Measurements from ENCODE around the gene GFPT2.
A peak's percentile ranks its signal among the peaks of the same experiment; 100 is the strongest.
"Not testable (repeated sequence)": the region's sequence is repeated elsewhere in the genome, so short reads cannot be mapped to it uniquely, and the experiment has no call there.

GFPT2 gene

DNA sequence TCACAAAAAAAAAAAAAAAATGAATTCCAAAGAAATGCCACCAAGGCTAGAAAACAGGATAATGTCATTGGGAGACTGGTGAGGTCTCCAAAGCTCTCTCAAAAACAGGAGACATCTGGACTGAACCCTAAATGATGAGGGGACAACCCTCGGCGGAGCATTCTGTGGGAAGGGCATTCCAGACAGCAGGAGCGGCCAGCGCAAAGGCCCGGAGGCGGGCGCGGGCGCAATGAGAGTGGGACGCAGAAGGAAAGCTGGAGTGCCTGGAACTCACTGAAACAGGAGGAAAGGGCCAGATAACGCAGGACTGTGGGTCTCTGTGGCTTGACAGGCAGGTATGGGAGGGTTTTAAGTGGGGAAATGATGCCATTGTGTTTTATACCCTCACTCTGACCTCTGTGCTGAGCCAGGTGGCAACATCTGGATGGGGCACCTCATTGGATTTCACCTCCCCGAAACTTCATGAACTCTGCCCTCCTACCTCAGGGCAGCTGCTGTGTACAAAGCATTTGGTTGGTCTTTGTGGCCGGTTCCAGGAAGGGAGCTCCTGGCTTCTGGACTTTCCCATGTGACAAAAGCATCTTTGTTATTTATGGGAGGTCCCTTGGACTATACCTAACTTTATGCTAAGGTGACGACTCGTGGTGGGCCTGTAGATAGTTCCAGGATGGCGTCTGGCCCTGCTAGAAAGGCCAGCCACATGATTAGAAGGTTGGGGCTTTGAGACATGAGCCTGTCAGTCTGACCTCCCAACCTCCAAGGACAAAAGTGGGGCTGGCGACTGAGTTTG, 49.7 kb downstream of the GFPT2 start:
- no peak for DNase-seq (ENCODE audit: low read depth)
- no peak for TF ChIP-seq MAX (IDR thresholded peaks at IDR 0.05; ENCODE audit: low read depth, low read length)
- no peak for TF ChIP-seq MYC (IDR thresholded peaks at IDR 0.05; ENCODE audit: low read depth, low read length)
- TF ChIP-seq, protein P1, sequence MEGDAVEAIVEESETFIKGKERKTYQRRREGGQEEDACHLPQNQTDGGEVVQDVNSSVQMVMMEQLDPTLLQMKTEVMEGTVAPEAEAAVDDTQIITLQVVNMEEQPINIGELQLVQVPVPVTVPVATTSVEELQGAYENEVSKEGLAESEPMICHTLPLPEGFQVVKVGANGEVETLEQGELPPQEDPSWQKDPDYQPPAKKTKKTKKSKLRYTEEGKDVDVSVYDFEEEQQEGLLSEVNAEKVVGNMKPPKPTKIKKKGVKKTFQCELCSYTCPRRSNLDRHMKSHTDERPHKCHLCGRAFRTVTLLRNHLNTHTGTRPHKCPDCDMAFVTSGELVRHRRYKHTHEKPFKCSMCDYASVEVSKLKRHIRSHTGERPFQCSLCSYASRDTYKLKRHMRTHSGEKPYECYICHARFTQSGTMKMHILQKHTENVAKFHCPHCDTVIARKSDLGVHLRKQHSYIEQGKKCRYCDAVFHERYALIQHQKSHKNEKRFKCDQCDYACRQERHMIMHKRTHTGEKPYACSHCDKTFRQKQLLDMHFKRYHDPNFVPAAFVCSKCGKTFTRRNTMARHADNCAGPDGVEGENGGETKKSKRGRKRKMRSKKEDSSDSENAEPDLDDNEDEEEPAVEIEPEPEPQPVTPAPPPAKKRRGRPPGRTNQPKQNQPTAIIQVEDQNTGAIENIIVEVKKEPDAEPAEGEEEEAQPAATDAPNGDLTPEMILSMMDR (IDR thresholded peaks at IDR 0.05; ENCODE audit: low read depth, low read length), result no peak
- TF ChIP-seq POLR2A (IDR thresholded peaks at IDR 0.05; ENCODE audit: extremely low read depth, insufficient read length), result no peak
- no peak overlapping the region for H3K4me3 ChIP-seq (ENCODE audit: low read depth, low read length)

DNA sequence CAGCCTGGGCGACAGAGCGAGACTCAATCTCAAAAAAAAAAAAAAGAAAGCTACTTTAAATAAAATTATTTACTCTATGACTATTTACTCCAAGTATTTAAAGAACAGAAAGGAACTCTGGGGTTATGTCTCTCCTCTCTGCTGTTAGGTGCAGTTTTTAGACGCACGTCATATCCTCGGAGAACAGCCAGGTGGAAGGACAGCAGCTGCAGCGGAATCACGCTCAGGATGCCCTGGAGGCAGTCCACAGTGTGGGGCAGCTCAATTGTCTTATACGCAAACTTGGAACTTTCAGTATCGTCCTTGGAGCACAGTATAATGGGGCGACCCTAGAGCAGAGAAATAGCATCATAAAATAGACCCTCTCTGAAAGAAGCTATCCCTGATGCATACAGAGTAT, 50.9 kb downstream of the GFPT2 start:
- no peak overlapping the region for H3K4me3 ChIP-seq (ENCODE audit: low read depth, low read length)
- DNase-seq (ENCODE audit: low read depth), result no peak
- TF ChIP-seq MAX (IDR thresholded peaks at IDR 0.05; ENCODE audit: low read depth, low read length), result no peak
- no peak for TF ChIP-seq MYC (IDR thresholded peaks at IDR 0.05; ENCODE audit: low read depth, low read length)
- TF ChIP-seq, protein P1 (IDR thresholded peaks at IDR 0.05; ENCODE audit: low read depth, low read length), result no peak
- no peak for TF ChIP-seq POLR2A (IDR thresholded peaks at IDR 0.05; ENCODE audit: extremely low read depth, insufficient read length)

DNA sequence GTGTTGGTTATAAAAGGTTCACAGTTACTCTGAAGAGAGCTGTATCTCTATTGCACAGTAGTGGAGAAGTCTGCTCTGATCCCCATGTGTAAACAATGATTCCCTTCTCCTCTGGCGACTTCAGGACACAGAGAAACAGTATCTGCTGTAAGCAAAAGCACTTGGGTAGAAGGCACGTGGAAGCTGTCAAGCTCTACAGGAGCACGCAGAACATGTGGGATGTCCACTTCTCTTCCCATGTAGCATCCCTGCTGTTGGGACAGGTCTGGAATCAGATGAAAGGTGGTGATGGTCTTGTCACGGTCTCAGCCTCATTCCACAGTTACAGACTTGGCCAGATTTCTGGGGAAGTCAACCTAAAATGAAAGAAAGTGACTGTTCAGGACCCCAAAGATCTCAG, 51.9 kb downstream of the GFPT2 start:
- no peak for TF ChIP-seq POLR2A (IDR thresholded peaks at IDR 0.05; ENCODE audit: extremely low read depth, insufficient read length)
- DNase-seq (ENCODE audit: low read depth), result no peak

GRCh38 chr5:180299526-180299925, 53.6 kb downstream of the GFPT2 start:
- DNase-seq (ENCODE audit: low read depth), result no peak
- no peak overlapping the region for H3K4me3 ChIP-seq (ENCODE audit: low read depth, low read length)
- TF ChIP-seq MAX (IDR thresholded peaks at IDR 0.05; ENCODE audit: low read depth, low read length), result no peak

More for the DNA sequence above, 51.9 kb downstream of the GFPT2 start:
- H3K4me3 ChIP-seq (ENCODE audit: low read depth, low read length), result no peak overlapping the region

DNA sequence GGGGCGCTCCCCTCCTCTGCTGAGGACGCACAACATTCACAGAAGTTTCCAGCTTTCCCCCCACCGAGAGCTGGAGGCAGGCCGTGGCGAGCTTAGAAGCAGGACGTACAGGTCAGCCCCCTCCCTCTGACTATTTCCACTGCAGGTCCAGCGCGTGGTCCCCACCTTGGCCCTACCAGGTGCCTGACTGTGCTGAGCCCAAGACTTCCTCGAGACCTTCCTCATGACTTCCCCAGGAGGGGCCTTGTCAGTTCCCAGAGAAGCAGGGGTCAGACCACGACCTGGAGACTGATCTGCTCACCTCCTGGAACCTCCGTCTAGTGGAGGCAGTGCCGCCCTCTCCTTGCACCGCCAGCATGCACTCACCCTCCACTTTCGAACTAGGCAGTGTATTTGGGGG, 54.1 kb downstream of the GFPT2 start:
- DNase-seq (ENCODE audit: low read depth); H3K4me3 ChIP-seq (ENCODE audit: low read depth, low read length): not testable (repeated sequence)

DNA sequence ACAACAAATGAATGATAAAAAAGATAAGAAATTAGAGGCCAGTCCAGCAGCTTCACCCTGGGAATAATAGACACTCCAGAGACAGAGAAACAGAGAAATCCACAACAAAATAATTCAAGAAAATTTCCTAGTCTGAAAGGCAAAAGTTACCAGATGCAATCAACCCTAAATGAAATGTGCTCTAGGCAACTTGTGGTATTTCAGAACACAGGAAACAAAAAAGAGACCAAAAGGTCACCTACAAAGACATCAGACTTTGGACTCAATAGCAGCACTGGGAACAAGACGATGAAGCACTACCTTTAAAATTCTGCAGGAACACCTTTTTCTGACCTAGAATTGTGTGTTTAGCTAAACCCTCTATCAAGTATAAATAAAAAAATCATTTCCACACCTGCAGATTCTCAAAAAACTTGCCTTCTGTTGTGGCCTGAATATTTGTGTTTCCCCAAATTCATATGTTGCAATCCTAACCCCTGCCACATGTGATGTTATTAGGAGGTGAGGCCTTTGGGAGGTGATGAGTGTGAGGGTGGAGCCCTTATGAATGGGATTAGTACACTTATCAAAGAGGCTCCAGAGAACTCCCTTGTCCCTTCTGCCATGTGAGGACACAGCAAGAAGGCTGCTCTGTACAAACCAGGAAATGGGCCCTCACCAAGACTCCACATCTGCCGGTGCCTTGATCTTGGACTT, 55.4 kb downstream of the GFPT2 start:
- peak; percentile 30 for DNase-seq (ENCODE audit: low read depth)
- no peak for TF ChIP-seq MAX (IDR thresholded peaks at IDR 0.05; ENCODE audit: low read depth, low read length)
- TF ChIP-seq, protein P1 (IDR thresholded peaks at IDR 0.05; ENCODE audit: low read depth, low read length), result no peak
- TF ChIP-seq POLR2A (IDR thresholded peaks at IDR 0.05; ENCODE audit: extremely low read depth, insufficient read length), result no peak
- no peak for TF ChIP-seq MYC (IDR thresholded peaks at IDR 0.05; ENCODE audit: low read depth, low read length)
- H3K4me3 ChIP-seq (ENCODE audit: low read depth, low read length), result no peak overlapping the region

DNA sequence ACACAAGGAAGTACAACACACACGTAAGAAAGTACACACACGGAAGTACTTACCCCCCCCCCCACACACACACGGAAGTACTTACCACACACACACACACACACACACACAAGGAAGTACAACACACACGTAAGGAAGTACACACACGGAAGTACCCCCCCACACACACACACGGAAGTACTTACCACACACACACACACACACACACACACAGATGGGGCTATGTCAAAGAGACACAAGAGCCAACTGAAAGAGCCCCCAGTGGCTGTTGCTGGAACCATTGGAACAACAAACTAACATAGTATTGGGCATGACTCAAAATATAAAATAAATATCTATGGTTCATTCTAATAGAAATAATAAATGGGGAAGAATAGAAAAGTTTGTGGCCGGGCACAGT, 56.4 kb downstream of the GFPT2 start:
- TF ChIP-seq, protein P1 (IDR thresholded peaks at IDR 0.05; ENCODE audit: low read depth, low read length), result no peak
- TF ChIP-seq MAX (IDR thresholded peaks at IDR 0.05; ENCODE audit: low read depth, low read length), result no peak
- no peak for TF ChIP-seq MYC (IDR thresholded peaks at IDR 0.05; ENCODE audit: low read depth, low read length)
- TF ChIP-seq POLR2A (IDR thresholded peaks at IDR 0.05; ENCODE audit: extremely low read depth, insufficient read length), result no peak
- no peak overlapping the region for H3K4me3 ChIP-seq (ENCODE audit: low read depth, low read length)
- DNase-seq (ENCODE audit: low read depth), result peak; percentile 21
